ENCODE measurements around the gene ADGRE3.
"Not testable (repeated sequence)": the region's sequence is repeated elsewhere in the genome, so short reads cannot be mapped to it uniquely, and the experiment has no call there.

The ADGRE3 gene

GRCh38 chr19:14669940-14670339, 4.7 kb downstream of the ADGRE3 start:
- no peak for DNase-seq

DNA sequence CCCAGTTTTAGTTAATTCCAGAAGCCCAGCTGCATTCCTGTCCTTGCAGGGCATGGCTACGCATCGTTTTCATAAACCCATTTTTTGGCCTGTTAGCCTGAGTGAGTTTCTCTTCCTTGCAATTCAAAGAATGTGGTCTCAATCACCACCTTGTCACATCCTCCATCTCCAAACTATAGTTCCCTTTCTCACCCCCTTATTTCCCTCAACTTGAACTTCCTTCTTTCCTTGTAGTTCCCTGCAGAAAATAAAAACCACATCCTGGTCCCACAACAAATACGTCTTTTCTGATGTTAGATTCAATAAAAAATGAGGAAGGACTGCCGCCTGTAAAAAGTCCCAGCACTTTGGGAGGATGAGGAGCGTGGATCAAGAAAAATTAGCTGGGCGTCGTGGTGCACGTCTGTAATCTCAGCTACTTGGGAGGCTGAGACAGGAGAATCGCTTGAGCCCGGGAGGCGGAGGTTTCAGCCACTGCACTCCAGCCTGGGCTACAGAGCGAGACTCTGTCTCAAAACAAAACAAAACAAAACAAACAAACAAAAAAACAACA, 13.2 kb downstream of the ADGRE3 start:
- DNase-seq: no peak

DNA sequence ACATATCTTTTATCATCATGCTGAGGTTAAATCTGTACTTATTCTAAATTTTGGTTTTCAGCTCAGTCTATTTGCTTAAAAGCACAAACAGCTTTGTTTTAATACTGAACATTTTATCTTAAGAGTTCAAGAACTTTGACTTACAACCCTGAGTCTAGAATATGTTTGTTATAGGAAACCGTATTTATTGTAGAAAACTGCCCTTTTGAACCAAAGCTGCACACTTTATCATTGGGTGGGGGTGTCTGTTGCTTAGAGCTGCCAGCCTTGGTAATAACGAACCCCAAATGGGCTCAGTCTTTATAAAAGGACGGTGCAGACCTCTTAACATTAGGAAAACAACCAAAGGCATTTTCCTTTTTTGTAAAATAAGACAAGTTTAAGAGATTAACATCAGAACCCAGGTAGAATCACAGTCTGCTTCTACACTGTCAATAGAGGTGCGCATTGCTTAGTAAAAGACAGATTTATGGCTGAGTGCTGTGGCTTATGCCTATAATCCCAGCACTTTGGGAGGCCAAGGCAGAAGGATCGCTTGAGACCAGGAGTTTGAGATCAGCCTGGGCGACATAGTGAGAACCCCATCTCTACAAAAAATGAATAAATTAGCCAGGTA, 14.7 kb downstream of the ADGRE3 start:
- no peak for DNase-seq

DNA sequence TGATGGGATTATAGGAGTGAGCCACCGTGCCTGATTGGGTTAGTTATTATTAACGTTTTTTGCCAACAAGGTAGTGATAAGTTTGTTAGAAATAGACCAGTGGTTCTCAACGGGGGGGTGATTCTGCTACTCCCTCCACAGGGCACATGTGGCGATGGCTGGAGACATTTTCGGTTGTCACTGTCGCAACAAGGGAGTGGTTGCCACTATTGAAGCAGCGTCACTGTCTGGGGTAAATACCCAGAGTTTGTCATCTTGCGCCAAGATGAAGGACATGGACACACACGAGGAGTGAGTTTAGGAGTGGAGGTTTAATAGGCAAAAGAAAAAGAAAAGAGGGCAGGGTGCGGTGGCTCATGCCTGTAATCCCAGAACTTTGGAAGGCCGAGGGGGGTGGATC, 18.9 kb downstream of the ADGRE3 start:
- DNase-seq: no peak

- DNase-seq: no peak
Observed at GRCh38 chr19:14654786-14655560, 19.7 kb downstream of the ADGRE3 start.

GRCh38 chr19:14650161-14650560, 24.5 kb downstream of the ADGRE3 start:
- no peak for DNase-seq

GRCh38 chr19:14649020-14649419, 25.6 kb downstream of the ADGRE3 start:
- no peak for DNase-seq

DNA sequence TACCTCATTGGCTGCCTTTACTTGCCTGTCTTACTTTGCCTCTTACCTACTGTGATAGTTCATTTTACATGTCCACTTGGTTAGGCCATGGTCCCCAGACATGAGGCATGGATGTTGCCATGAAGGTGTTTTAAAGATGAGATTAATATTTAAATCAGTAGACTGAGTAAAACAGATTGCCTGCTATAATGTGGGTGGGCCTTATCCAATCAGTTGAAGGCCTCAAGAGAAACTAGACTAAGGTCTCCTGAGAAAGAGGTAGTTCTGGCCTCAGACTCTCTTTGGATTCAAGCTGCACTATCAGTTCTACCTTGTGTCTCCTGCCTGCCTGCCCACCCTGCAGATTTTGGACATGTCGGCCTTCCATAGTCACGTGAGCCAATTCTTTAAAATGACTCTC, 26.1 kb downstream of the ADGRE3 start:
- no peak for DNase-seq

GRCh38 chr19:14639536-14640277, 34.9 kb downstream of the ADGRE3 start:
- DNase-seq: no peak

DNA sequence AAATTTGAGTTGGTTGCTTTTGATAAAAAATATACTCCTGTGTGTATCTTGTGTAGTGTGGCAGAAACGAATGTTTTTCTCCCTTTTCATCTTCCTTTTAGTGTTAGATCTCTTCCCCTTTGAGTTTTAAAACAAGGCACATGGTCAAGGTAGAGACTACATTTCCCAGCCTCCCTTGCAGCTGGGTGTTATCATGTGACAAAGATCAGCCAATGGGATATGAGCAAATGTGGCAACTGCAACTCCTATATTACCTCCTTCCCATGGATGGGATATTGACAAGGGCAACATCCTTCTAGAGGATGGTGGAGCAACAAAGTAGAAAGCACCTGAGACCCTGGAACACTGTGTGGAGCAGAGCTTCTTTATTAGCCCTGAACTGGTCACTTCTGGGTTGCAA, 42.4 kb downstream of the ADGRE3 start:
- no peak for DNase-seq

- DNase-seq: no peak
Observed at GRCh38 chr19:14629557-14629956, 45.1 kb downstream of the ADGRE3 start.

DNA sequence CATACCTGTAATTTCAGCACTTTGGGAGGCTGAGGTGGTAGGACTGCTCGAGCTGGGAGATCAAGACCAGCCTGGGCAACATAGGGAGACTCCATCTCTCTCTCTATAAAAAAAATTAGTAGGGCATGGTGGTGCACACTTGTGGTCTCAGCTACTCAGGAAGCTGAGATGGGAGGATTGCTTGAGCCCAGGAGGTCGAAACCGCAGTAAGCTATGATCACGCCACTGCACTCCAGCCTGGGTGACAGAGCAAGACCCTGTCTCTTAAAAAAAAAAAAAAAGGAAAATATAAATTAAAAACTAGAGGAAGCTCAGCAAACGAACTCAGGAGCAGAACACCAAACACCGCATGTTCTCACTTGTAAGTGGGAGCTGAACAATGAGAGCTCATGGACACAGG, 50.2 kb downstream of the ADGRE3 start:
- not testable (repeated sequence) for DNase-seq

GRCh38 chr19:14619404-14619803, 55.2 kb downstream of the ADGRE3 start:
- DNase-seq: no peak

DNA sequence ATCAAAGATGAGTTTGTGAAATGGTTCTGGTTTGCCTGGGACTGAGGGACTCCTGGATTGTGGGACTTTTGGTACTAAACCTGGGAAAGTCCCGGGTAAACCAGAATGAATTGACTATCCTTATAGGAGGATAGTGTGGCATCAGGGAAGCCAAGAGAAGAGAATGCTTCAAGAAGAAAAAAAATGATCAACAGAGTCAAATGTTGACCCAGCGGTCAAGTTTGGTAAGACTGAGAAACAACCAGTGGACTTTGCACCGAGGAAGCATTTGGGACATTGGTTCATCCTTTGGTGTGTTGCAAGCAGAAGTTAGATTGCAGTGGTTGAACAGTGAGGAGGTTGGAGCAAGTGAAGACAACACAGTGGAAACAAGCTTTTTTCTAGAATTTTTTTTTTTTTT, 58.2 kb downstream of the ADGRE3 start:
- no peak for DNase-seq

- no peak for DNase-seq
Observed at GRCh38 chr19:14615623-14616022, 59.0 kb downstream of the ADGRE3 start.

- no peak for DNase-seq
Observed at GRCh38 chr19:14614099-14614412, 60.6 kb downstream of the ADGRE3 start.

DNA sequence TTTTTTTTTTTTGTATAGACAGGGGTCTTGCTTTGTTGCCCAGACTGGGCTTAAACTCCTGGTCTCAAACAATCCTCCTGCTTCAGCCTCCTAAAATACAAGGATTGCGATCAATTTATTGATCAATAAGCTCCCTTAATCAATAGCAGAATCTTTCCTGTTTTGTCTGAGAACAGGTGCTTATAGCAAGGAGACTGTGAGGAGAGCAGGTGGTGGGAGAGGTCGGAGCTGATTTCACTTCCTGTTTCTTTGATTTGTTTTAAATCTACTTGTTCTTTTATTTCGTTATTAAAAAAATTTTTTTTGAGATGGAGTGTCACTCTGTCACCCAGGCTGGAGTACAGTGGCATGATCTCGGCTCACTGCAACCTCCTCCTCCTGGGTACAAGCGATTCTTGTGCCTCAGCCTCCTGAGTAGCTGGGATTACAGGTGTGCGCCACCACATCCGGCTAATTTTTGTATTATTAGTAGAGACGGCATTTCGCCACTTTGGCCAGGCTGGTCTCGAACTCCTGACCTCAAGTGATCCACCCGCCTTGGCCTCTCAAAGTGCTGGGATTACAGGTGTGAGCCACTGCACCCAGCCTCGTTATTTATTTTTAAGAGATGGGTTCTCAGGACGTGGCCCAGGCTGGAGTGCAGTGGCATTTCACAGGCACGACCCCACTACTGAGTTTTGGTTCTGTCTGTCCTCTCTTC, 61.1 kb downstream of the ADGRE3 start:
- DNase-seq: not testable (repeated sequence)

GRCh38 chr19:14612657-14613056, 62.0 kb downstream of the ADGRE3 start:
- DNase-seq: no peak

DNA sequence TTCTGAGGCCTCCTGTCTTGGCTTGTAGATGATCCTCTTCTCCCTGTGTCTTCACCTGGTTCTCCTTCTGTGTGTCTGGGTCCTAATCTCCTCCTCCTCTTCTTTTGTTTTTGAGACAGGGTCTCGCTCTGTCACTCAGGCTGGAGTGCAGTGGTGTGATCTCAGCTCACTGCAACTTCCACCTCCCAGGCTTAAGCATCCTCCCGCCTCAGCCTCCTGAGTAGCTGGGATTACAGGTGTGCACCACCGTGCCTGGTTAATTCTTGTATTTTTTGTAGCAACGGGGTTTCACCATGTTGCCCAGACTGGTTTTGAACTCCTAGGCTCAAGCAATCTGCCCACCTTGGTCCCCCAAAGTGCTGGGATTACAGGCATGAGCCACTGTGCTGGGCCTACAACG, 62.4 kb downstream of the ADGRE3 start:
- DNase-seq: not testable (repeated sequence)

- no peak for DNase-seq
Observed at GRCh38 chr19:14611051-14611450, 63.6 kb downstream of the ADGRE3 start.

DNA sequence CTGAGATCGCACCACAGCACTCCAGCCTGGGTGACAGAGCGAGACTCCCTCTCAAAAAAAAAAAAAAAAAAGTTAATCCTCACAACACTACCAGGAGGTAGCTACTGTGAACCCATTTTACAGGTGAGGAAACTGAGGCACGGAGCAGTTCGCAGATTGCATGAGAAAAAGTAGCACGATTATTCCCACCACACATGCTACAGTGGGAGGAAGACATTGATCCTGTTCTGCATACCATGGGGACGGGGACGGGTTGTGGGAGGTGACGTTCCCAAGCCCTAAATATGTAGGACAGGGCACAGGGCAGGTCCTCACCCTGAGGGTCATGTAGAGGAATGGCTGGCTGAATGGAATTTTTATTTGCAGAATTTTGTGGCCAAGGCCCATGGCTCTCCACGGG, 68.0 kb downstream of the ADGRE3 start:
- no peak for DNase-seq

DNA sequence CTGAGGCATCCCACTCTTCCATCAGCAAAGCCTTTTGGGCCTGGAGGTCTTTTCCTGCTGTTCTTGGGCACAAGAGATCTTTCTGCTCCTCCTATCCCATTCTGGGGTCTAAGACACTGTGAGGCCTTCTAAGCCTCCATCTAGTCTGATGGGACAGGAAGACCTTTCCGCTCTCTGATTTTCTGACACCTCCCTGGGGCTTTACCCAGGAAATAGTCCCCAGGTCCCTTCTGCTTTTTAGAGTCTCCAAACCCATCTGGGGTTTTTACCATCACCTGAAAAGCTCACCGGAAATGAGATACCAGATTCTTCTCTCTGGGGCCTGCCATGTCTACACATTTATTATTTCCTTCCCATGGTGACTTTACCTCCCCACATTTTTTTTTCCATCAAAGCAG, 70.7 kb downstream of the ADGRE3 start:
- DNase-seq: no peak

DNA sequence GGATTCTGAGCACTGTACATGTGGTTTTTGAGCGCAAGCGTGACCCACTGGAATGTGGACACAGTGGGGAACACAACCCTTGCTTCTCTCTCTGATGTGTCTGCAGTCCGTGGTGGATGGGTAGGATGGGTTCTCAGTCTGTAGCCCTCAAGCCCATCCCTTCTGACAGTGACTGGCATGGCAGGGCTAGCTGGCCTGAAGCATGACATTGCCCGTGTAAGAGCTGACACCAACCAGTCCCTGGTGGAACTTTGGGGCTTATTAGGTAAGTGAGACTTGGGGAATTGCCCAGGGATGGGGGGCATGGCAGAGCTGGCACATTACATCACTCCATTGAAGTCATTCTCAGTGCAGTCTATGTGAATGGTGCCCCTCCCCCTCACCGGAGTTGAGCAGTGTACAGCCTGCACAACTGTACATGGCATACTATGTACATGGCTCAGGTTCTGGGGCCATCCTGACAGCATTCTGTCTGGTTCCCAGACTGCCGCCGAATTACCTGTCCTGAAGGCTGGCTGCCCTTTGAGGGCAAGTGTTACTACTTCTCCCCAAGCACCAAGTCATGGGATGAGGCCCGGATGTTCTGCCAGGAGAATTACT, 75.0 kb downstream of the ADGRE3 start:
- DNase-seq: no peak
